GM23338 (cell line): ENCODE measurements around the gene CALHM5. TPM values are rescaled to one million over a fixed set of nuclear protein-coding genes. Genes with fewer than 3 reads are reported as not detected.

Source experiments
- ATAC-seq: fragments of 200-7000 bp; cut with Tn5 transposase; 3 replicates; pipeline ENCODE4 v1.9.1; 2020
- DNase-seq: peaks from one replicate; pipeline ENCODE4 v3.0.0-alpha.2; 2015; ENCODE audit warnings: low spot score
- H2AFZ ChIP-seq: fragments of 200-600 bp; sonication (generic); 2 replicates; pipeline ENCODE4 v1.8.0; 2016; ENCODE audit warnings: antibody characterized with exemption, mild to moderate bottlenecking, moderate library complexity
- H3F3A ChIP-seq: fragments of 200-600 bp; sonication (generic); replicated peaks from 2 replicates; pipeline ENCODE4 v1.8.0; 2017; ENCODE audit warnings: antibody characterized with exemption, mixed run types, low read depth
- H3K27ac ChIP-seq: fragments of 200-600 bp; sonication (generic); 2 replicates; pipeline ENCODE4 v1.6.1; 2016; ENCODE audit warnings: low read depth
- H3K27me3 ChIP-seq: fragments of 200-600 bp; sonication (generic); 2 replicates; pipeline ENCODE4 v1.8.0; 2016; ENCODE audit warnings: mild to moderate bottlenecking, mixed run types, moderate library complexity; ENCODE audit not compliant: insufficient read depth
- H3K36me3 ChIP-seq: fragments of 200-600 bp; sonication (generic); 2 replicates; pipeline ENCODE4 v1.8.0; 2016; ENCODE audit warnings: mild to moderate bottlenecking; ENCODE audit not compliant: insufficient read depth
- H3K4me1 ChIP-seq: fragments of 200-600 bp; sonication (generic); 2 replicates; pipeline ENCODE4 v1.8.0; 2016; ENCODE audit warnings: mild to moderate bottlenecking, moderate library complexity; ENCODE audit not compliant: insufficient read depth
- H3K4me2 ChIP-seq: fragments of 200-600 bp; sonication (generic); 2 replicates; pipeline ENCODE4 v1.7.1; 2017; ENCODE audit warnings: mixed run types
- H3K4me3 ChIP-seq: fragments of 200-600 bp; sonication (generic); 2 replicates; pipeline ENCODE4 v1.6.1; 2016; ENCODE audit warnings: mixed run types
- H3K79me2 ChIP-seq: fragments of 200-600 bp; sonication (generic); replicated peaks from 2 replicates; pipeline ENCODE4 v1.8.0; 2017; ENCODE audit warnings: mild to moderate bottlenecking; ENCODE audit not compliant: insufficient read depth
- H3K9me2 ChIP-seq: fragments of 200-600 bp; sonication (generic); 2 replicates; pipeline ENCODE4 v1.8.0; 2017; ENCODE audit not compliant: insufficient read depth
- H4K20me1 ChIP-seq: fragments of 200-600 bp; sonication (generic); replicated peaks from 2 replicates; pipeline ENCODE4 v1.8.0; 2017; ENCODE audit warnings: mild to moderate bottlenecking; ENCODE audit not compliant: insufficient read depth
- H3K27ac Mint-ChIP-seq: 2 replicates; pipeline ENCODE4 v1.8.0; 2020; ENCODE audit warnings: inconsistent platforms, mild to moderate bottlenecking, moderate library complexity, mixed read lengths
- H3K27me3 Mint-ChIP-seq: 3 replicates; pipeline ENCODE4 v1.8.0; 2022; ENCODE audit warnings: low read depth, mild to moderate bottlenecking, moderate library complexity, mixed read lengths, inconsistent platforms; ENCODE audit not compliant: insufficient read depth, poor library complexity
- H3K36me3 Mint-ChIP-seq: 3 replicates; pipeline ENCODE4 v1.8.0; 2021; ENCODE audit warnings: low read depth, mild to moderate bottlenecking, inconsistent platforms, moderate library complexity, mixed read lengths
- H3K4me1 Mint-ChIP-seq: 3 replicates; pipeline ENCODE4 v1.8.0; 2020; ENCODE audit warnings: mild to moderate bottlenecking, inconsistent platforms, mixed read lengths
- H3K4me3 Mint-ChIP-seq: 3 replicates; pipeline ENCODE4 v1.8.0; 2021; ENCODE audit warnings: moderate library complexity, mild to moderate bottlenecking, inconsistent platforms, mixed read lengths
- H3K9me3 Mint-ChIP-seq: 3 replicates; pipeline ENCODE4 v1.8.0; 2020; ENCODE audit warnings: moderate library complexity, mild to moderate bottlenecking, inconsistent platforms, mixed read lengths
- CREB1 ChIP-seq: fragments of 250-450 bp; sonication (Bioruptor Pico); IDR thresholded peaks from 2 replicates; pipeline ENCODE4 v1.5.0; 2020; ENCODE audit warnings: low read depth, mild to moderate bottlenecking, moderate library complexity
- CTCF ChIP-seq, 2 experiments: fragments of 200-600 bp in 1 of 2; sonication (generic) in 1 of 2; conservative IDR thresholded peaks; 2 replicates each; pipeline versions ENCODE4 v1.5.1 to v1.6.1; 2016 to 2017; ENCODE audit warnings: antibody characterized with exemption in 2 of 2, low read depth in 2 of 2, mild to moderate bottlenecking in 2 of 2, moderate library complexity in 1 of 2
- ETS1 ChIP-seq: IDR thresholded peaks from 2 replicates; pipeline ENCODE4 v1.6.1; 2016; ENCODE audit warnings: antibody characterized with exemption
- EZH2 ChIP-seq: fragments of 200-600 bp; sonication (generic); IDR thresholded peaks from one replicate; pipeline ENCODE4 v1.8.0; 2017; ENCODE audit warnings: antibody characterized with exemption, mild to moderate bottlenecking, low read depth; ENCODE audit not compliant: unreplicated experiment
- JUNB ChIP-seq: IDR thresholded peaks from one replicate; pipeline ENCODE4 v1.6.1; 2016; ENCODE audit warnings: antibody characterized with exemption; ENCODE audit not compliant: unreplicated experiment
- NANOG ChIP-seq: IDR thresholded peaks from 2 replicates; pipeline ENCODE4 v1.6.1; 2016; ENCODE audit warnings: antibody characterized with exemption, borderline replicate concordance
- ZNF114 ChIP-seq: fragments of 250-450 bp; sonication (Bioruptor Pico); IDR thresholded peaks from 2 replicates; pipeline ENCODE4 v1.5.0; 2020; ENCODE audit warnings: mild to moderate bottlenecking, moderate library complexity
- ZNF331 ChIP-seq: fragments of 250-450 bp; sonication (Bioruptor Pico); IDR thresholded peaks from 2 replicates; pipeline ENCODE4 v1.5.0; 2020; ENCODE audit warnings: low read depth, mild to moderate bottlenecking, moderate library complexity
- ZNF462 ChIP-seq: fragments of 250-450 bp; sonication (Bioruptor Pico); IDR thresholded peaks from 2 replicates; pipeline ENCODE4 v1.5.0; 2020; ENCODE audit warnings: mild to moderate bottlenecking, moderate library complexity
- polyA plus RNA-seq: library from polyadenylated mRNA; unstranded; fragments of >200 nt; fragmentation: Nextera tagmentation; extraction: Ambion mirVana; gene quantifications from 2 replicates; pipeline ENCODE4 v1.2.1, GENCODE V29; 2016
- total RNA-seq: library from RNA; depleted of rRNA; stranded (reverse); fragments of >200 nt; shearing (Covaris generic); gene quantifications from 2 replicates; pipeline ENCODE4 v1.2.3, GENCODE V29; 2014

The CALHM5 gene
- total and polyA plus RNA-seq, 2 experiments from 2014 or later: 0.02 to 0.10 TPM

- peaks cover 1% of the 10 kb centered on the region for H3K27me3 Mint-ChIP-seq
- Histone ChIP-seq H3K27ac (no peak overlapping the region), H3K4me1 (no peaks in the 10 kb centered on the region), H3K79me2 (no peaks in the 10 kb centered on the region), H3K36me3 (no peaks in the 10 kb centered on the region), H3F3A (no peaks in the 10 kb centered on the region), H3K4me2 (no peak overlapping the region), H2AFZ (no peak overlapping the region), H3K4me3 (no peak overlapping the region), H4K20me1 (no peaks in the 10 kb centered on the region), H3K27me3 (no peaks in the 10 kb centered on the region), H3K9me2 (no peaks in the 10 kb centered on the region)
- TF ChIP-seq ETS1 (no peak), ZNF331 (CRISPR knock-in tag) (no peak), CREB1 (CRISPR knock-in tag) (no peak)
- no peak for DNase-seq
- peaks cover 12% of the 10 kb centered on the region; the same call in 2 of the 3 replicates for H3K4me1 Mint-ChIP-seq
- no peak for ATAC-seq
- H3K9me3 Mint-ChIP-seq: peaks cover 9% of the 10 kb centered on the region; the same call in 1 of the 3 replicates
- H3K36me3 Mint-ChIP-seq: no peaks in the 10 kb centered on the region
- no peak overlapping the region for H3K4me3 Mint-ChIP-seq
- no peak overlapping the region for H3K27ac Mint-ChIP-seq
These were observed 1.9 kb downstream of the CALHM5 start for GRCh38 chr6:116513224-116513875.

GRCh38 chr6:116514111-116514510, 2.7 kb downstream of the CALHM5 start:
- no peak overlapping the region for H3K4me3 ChIP-seq
- no peaks in the 10 kb centered on the region for H3K36me3 ChIP-seq
- Mint-ChIP-seq H3K36me3 (no peaks in the 10 kb centered on the region), H3K9me3 (0 out of 3 replicates have a peak, but pooled peaks cover 3% of the 10 kb centered on the region), H3K27me3 (peaks cover 1% of the 10 kb centered on the region), H3K4me1 (peaks cover 12% of the 10 kb centered on the region; the same call in 2 of the 3 replicates), H3K27ac (no peak overlapping the region), H3K4me3 (no peak overlapping the region)
- ATAC-seq: no peak
- H3K27ac ChIP-seq: no peak overlapping the region
- H3K79me2 ChIP-seq: no peaks in the 10 kb centered on the region
- no peaks in the 10 kb centered on the region for H3K4me1 ChIP-seq
- DNase-seq: no peak
- no peaks in the 10 kb centered on the region for H4K20me1 ChIP-seq
- no peak overlapping the region for H3K4me2 ChIP-seq
- H3K9me2 ChIP-seq: no peaks in the 10 kb centered on the region
- no peak overlapping the region for H2AFZ ChIP-seq
- no peaks in the 10 kb centered on the region for H3F3A ChIP-seq
- no peaks in the 10 kb centered on the region for H3K27me3 ChIP-seq
- TF ChIP-seq ZNF331 (CRISPR knock-in tag) (no peak), EZH2 (no peak), ETS1 (no peak), CREB1 (CRISPR knock-in tag) (no peak), ZNF462 (CRISPR knock-in tag) (no peak), CTCF (conservative IDR thresholded peaks at IDR 0.05; ENCODE audit: low read depth in 2 of 2) (no peak), NANOG (no peak), JUNB (no peak), ZNF114 (CRISPR knock-in tag) (no peak)
